Globus pallidus (tissue), 1 donor: Measurements from ENCODE around the gene FXYD3.

Experiments
- DNase-seq: peaks from one replicate; pipeline ENCODE4 v3.0.0-alpha.2; 2015; ENCODE audit warnings: low spot score

Gene FXYD3

GRCh38 chr19:35106291-35106583, 9.4 kb upstream of the FXYD3 start:
- peak; percentile 92 for DNase-seq

GRCh38 chr19:35106898-35107541, 8.6 kb upstream of the FXYD3 start:
- no peak for DNase-seq

GRCh38 chr19:35107545-35107944, 8.1 kb upstream of the FXYD3 start:
- DNase-seq: peak; percentile 97

- no peak for DNase-seq
Measured at GRCh38 chr19:35108730-35109129, 6.9 kb upstream of the FXYD3 start.

GRCh38 chr19:35109395-35110112, 6.1 kb upstream of the FXYD3 start:
- peak; percentile 76 for DNase-seq

- no peak for DNase-seq
Measured at GRCh38 chr19:35110974-35111373, 4.6 kb upstream of the FXYD3 start.

GRCh38 chr19:35112995-35113688, 2.5 kb upstream of the FXYD3 start:
- DNase-seq: no peak

- peak; percentile 87 for DNase-seq
Measured at GRCh38 chr19:35114353-35115176, 1.1 kb upstream of the FXYD3 start.

GRCh38 chr19:35116072-35116801, 614 bp downstream of the FXYD3 start:
- no peak for DNase-seq

GRCh38 chr19:35117116-35117515, 1.5 kb downstream of the FXYD3 start:
- DNase-seq: no peak

GRCh38 chr19:35117799-35118198, 2.2 kb downstream of the FXYD3 start:
- no peak for DNase-seq

GRCh38 chr19:35118268-35119020, 2.8 kb downstream of the FXYD3 start:
- no peak for DNase-seq

- DNase-seq: no peak
Measured at GRCh38 chr19:35119091-35119490, 3.5 kb downstream of the FXYD3 start.

GRCh38 chr19:35119578-35120155, 4.0 kb downstream of the FXYD3 start:
- no peak for DNase-seq

GRCh38 chr19:35120492-35120891, 4.9 kb downstream of the FXYD3 start:
- DNase-seq: no peak

- DNase-seq: no peak
Measured at GRCh38 chr19:35120898-35121297, 5.3 kb downstream of the FXYD3 start.

- DNase-seq: no peak
Measured at GRCh38 chr19:35122687-35123551, 7.3 kb downstream of the FXYD3 start.

GRCh38 chr19:35123573-35123972, 8.0 kb downstream of the FXYD3 start:
- DNase-seq: no peak
